ENCODE measurements around the gene RFX5.

RFX5 gene

GRCh38 chr1:151315565-151316235, 31.4 kb downstream of the RFX5 start:
- DNase-seq = no peak

GRCh38 chr1:151314137-151314875, 32.7 kb downstream of the RFX5 start:
- DNase-seq = no peak

GRCh38 chr1:151313501-151313900, 33.6 kb downstream of the RFX5 start:
- no peak for DNase-seq

GRCh38 chr1:151312826-151313225, 34.2 kb downstream of the RFX5 start:
- no peak for DNase-seq

- no peak for DNase-seq
Observed at GRCh38 chr1:151312411-151312810, 34.6 kb downstream of the RFX5 start.

- DNase-seq = no peak
Observed at GRCh38 chr1:151311589-151312331, 35.3 kb downstream of the RFX5 start.

- no peak for DNase-seq
Observed at GRCh38 chr1:151311011-151311410, 36.0 kb downstream of the RFX5 start.

- no peak for DNase-seq
Observed at GRCh38 chr1:151309811-151310323, 37.2 kb downstream of the RFX5 start.

- no peak for DNase-seq
Observed at GRCh38 chr1:151294742-151295462, 52.1 kb downstream of the RFX5 start.

GRCh38 chr1:151293093-151293492, 54.0 kb downstream of the RFX5 start:
- no peak for DNase-seq

GRCh38 chr1:151292207-151293030, 54.6 kb downstream of the RFX5 start:
- no peak for DNase-seq

GRCh38 chr1:151290709-151291303, 56.2 kb downstream of the RFX5 start:
- no peak for DNase-seq

Measured in NCI-H526 treated with DMSO at 0.1 percent for 48 hours (cell line).